IPS-18a (cell line): Measurements from ENCODE around the gene RLF.

Experiments
- H3K27ac ChIP-seq: one replicate; pipeline ENCODE4 v1.5.1; 2013; ENCODE audit warnings: low read length
- H3K27me3 ChIP-seq: one replicate; pipeline ENCODE4 v1.6.1; 2013; ENCODE audit warnings: mild to moderate bottlenecking, low read length; ENCODE audit not compliant: control insufficient read depth, insufficient read depth
- H3K36me3 ChIP-seq: one replicate; pipeline ENCODE4 v1.6.1; 2013; ENCODE audit warnings: low read depth, low read length; ENCODE audit not compliant: control insufficient read depth
- H3K4me1 ChIP-seq: one replicate; pipeline ENCODE4 v1.6.1; 2013; ENCODE audit warnings: low read depth, low read length; ENCODE audit not compliant: control insufficient read depth
- H3K4me3 ChIP-seq: one replicate; pipeline ENCODE4 v1.5.1; 2013; ENCODE audit warnings: low read length
- H3K9ac ChIP-seq: one replicate; pipeline ENCODE4 v1.6.1; 2013; ENCODE audit warnings: mild to moderate bottlenecking, low read length, moderate library complexity
- H3K9me3 ChIP-seq: one replicate; pipeline ENCODE4 v1.6.1; 2013; ENCODE audit warnings: low read depth, low read length; ENCODE audit not compliant: control insufficient read depth

RLF gene

GRCh38 chr1:40141878-40142535, 19.2 kb upstream of the RLF start:
- Histone ChIP-seq H3K9ac (no peak overlapping the region), H3K36me3 (no peaks in the 10 kb centered on the region), H3K9me3 (no peaks in the 10 kb centered on the region), H3K4me1 (no peaks in the 10 kb centered on the region), H3K27ac (no peak overlapping the region), H3K4me3 (no peak overlapping the region), H3K27me3 (peaks cover 21% of the 10 kb centered on the region)

- Histone ChIP-seq H3K27me3 (peaks cover 33% of the 10 kb centered on the region), H3K4me3 (no peak overlapping the region), H3K9me3 (no peaks in the 10 kb centered on the region), H3K9ac (no peak overlapping the region), H3K36me3 (no peaks in the 10 kb centered on the region), H3K4me1 (no peaks in the 10 kb centered on the region), H3K27ac (no peak overlapping the region)
Observed at GRCh38 chr1:40143891-40144575, 17.2 kb upstream of the RLF start.

GRCh38 chr1:40151457-40152079, 9.6 kb upstream of the RLF start:
- H3K9me3 ChIP-seq: no peaks in the 10 kb centered on the region
- H3K36me3 ChIP-seq: no peaks in the 10 kb centered on the region
- H3K9ac ChIP-seq: no peak overlapping the region
- H3K4me3 ChIP-seq: no peak overlapping the region
- peaks cover 14% of the 10 kb centered on the region for H3K27me3 ChIP-seq
- H3K27ac ChIP-seq: no peak overlapping the region
- no peaks in the 10 kb centered on the region for H3K4me1 ChIP-seq

GRCh38 chr1:40153073-40153770, 8.0 kb upstream of the RLF start:
- H3K9ac ChIP-seq: no peak overlapping the region
- H3K27ac ChIP-seq: no peak overlapping the region
- H3K4me1 ChIP-seq: no peaks in the 10 kb centered on the region
- no peaks in the 10 kb centered on the region for H3K36me3 ChIP-seq
- H3K27me3 ChIP-seq: peaks cover 6% of the 10 kb centered on the region
- H3K4me3 ChIP-seq: no peak overlapping the region
- H3K9me3 ChIP-seq: no peaks in the 10 kb centered on the region

- Histone ChIP-seq H3K27ac (no peak overlapping the region), H3K4me1 (no peaks in the 10 kb centered on the region), H3K4me3 (no peak overlapping the region), H3K36me3 (no peaks in the 10 kb centered on the region), H3K9me3 (no peaks in the 10 kb centered on the region), H3K27me3 (peaks cover 6% of the 10 kb centered on the region), H3K9ac (no peak overlapping the region)
Observed at GRCh38 chr1:40155135-40155534, 6.1 kb upstream of the RLF start.

GRCh38 chr1:40155910-40156309, 5.3 kb upstream of the RLF start:
- H3K27ac ChIP-seq: no peak overlapping the region
- H3K36me3 ChIP-seq: no peaks in the 10 kb centered on the region
- no peaks in the 10 kb centered on the region for H3K9me3 ChIP-seq
- no peak overlapping the region for H3K4me3 ChIP-seq
- no peak overlapping the region for H3K9ac ChIP-seq
- peaks cover 6% of the 10 kb centered on the region for H3K27me3 ChIP-seq
- H3K4me1 ChIP-seq: peaks cover 3% of the 10 kb centered on the region

- Histone ChIP-seq H3K4me1 (peaks cover 10% of the 10 kb centered on the region), H3K27me3 (peaks cover 6% of the 10 kb centered on the region), H3K9ac (peak overlapping the region; percentile 92), H3K9me3 (no peaks in the 10 kb centered on the region), H3K4me3 (peak overlapping the region; percentile 92), H3K27ac (peak overlapping the region; percentile 98), H3K36me3 (no peaks in the 10 kb centered on the region)
Observed at GRCh38 chr1:40160806-40161124, 422 bp upstream of the RLF start.

GRCh38 chr1:40161888-40162397, 756 bp downstream of the RLF start:
- no peaks in the 10 kb centered on the region for H3K36me3 ChIP-seq
- H3K27ac ChIP-seq: peak overlapping the region; percentile 91
- peaks cover 6% of the 10 kb centered on the region for H3K27me3 ChIP-seq
- peak overlapping the region; percentile 92 for H3K9ac ChIP-seq
- peaks cover 10% of the 10 kb centered on the region for H3K4me1 ChIP-seq
- no peaks in the 10 kb centered on the region for H3K9me3 ChIP-seq
- peak overlapping the region; percentile 92 for H3K4me3 ChIP-seq

GRCh38 chr1:40162753-40163441, 1.7 kb downstream of the RLF start:
- Histone ChIP-seq H3K36me3 (no peaks in the 10 kb centered on the region), H3K4me1 (peaks cover 10% of the 10 kb centered on the region), H3K9ac (peak overlapping the region; percentile 92), H3K9me3 (no peaks in the 10 kb centered on the region), H3K4me3 (peak overlapping the region; percentile 92), H3K27ac (no peak overlapping the region), H3K27me3 (no peaks in the 10 kb centered on the region)

GRCh38 chr1:40167317-40167716, 6.1 kb downstream of the RLF start:
- Histone ChIP-seq H3K4me1 (peaks cover 6% of the 10 kb centered on the region), H3K27ac (no peak overlapping the region), H3K36me3 (no peaks in the 10 kb centered on the region), H3K27me3 (no peaks in the 10 kb centered on the region), H3K4me3 (no peak overlapping the region), H3K9ac (no peak overlapping the region), H3K9me3 (no peaks in the 10 kb centered on the region)

GRCh38 chr1:40171036-40171435, 9.8 kb downstream of the RLF start:
- Histone ChIP-seq H3K9ac (no peak overlapping the region), H3K36me3 (no peaks in the 10 kb centered on the region), H3K4me1 (no peaks in the 10 kb centered on the region), H3K4me3 (no peak overlapping the region), H3K27me3 (no peaks in the 10 kb centered on the region), H3K9me3 (no peaks in the 10 kb centered on the region), H3K27ac (no peak overlapping the region)
